HG02938 (cell line): ENCODE data around the gene BDKRB2.

Experiments used
- ATAC-seq: cut with Tn5 transposase; IDR thresholded peaks from one replicate; pipeline ENCODE4 v1.9.1; 2021; ENCODE audit warnings: mild to moderate bottlenecking, moderate library complexity; ENCODE audit not compliant: unreplicated experiment

BDKRB2 gene

DNA sequence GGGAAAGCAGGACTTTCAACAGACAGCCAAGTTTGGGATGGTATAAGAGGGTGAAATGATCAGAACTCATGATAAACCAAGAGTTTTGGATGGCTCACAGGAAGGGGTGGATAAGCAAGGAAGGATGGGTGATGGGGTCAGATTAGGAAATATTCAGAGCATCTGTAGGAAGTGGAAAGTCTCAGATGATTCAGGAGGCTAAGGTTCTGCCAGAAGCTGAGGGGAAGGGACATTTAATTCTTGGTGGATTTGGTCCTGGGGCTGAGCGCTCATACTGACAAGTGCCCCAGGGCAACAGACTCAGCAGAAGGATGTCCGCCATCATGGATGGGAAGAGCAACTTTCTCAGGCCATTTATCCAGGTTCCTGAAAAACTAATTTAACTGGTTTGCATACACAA lies 28.4 kb upstream of the BDKRB2 start:
- no peak for ATAC-seq

DNA sequence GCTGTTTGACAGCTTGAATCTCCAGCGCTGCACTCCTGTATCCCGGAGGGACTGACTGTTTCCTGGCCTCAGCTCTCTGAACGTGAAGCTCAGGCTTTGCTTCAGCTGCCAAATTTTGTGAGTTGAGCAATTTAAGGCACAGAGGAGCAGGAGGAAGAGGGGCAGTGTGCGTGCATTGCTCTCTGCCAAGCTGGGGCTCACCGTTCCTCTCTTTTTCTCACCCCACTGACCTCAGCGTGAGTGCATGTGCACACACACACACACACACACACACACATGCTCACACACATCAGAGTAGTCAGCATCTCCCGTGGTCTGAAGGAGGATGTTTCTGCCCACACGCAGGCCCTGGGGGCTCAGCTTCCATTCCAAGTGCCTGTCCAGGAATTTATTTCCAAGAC lies 27.8 kb upstream of the BDKRB2 start:
- ATAC-seq: no peak

DNA sequence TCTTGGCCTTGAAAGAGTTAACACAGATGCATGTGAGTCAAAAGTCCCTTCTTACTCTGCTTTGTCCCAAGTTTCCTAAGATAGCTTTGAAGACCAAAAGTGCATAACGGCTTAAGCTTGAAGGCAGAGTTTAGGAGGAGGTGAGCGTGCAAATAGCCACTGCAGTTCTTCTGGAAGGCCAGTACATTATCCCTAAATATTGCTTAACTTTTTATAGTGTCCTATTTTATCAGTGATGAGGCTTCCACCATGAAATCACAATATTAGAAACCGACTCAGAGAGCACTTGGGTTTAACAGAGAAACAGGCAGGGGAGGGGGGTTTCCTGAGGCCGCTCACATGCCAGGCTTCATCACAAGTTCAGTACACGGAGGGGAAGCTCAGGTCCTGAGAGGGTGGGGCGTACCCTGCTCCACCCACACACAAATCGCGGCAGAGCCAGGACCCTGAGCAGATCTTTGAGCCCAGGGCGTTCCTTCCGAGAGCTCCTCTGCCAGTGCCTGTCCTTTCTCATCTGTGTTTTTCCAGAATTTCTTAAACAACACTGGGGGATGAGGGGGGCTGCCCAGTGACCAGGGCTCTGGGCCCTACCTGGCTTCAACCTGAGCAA lies 26.8 kb upstream of the BDKRB2 start:
- no peak for ATAC-seq

DNA sequence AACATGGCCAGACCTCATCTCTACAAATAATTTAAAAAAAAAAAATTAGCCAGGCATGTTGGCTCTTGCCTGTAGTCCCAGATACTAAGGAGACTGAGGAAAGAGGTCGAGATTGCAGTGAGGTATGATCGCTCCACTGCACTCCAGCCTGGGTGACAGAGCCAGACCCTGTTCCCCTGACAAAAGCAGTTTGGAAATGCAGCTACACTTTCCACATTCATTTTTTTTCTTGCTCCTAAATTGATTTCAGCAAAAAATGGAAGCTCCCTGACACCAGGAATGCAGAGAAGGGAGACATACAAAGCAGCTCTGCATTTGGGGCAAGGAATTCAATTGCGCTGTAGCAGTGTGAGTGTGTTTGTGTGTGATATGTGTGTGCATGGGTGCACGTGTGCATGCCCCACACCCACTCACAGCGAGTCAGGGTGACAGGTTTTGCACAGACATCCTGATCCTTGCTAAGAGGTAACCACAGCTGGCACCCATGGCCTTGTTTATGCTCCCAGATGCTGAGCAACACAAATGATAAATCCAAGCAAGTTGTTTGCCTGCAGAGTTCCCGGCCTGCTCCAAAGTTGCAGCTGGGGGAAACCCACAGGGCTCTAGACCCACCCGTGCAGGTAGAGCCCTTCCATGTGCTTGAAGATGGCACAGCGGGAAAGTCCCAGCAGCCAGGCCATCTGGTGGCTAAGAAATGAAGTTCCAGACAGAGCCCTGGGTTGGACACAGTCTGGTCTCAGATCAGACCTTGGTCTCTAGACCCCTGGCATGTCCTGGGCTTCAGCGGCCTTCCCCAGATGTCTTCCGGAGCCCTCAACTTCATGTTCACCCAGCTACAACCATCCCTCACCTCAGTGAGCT lies 25.9 kb upstream of the BDKRB2 start:
- no peak for ATAC-seq

DNA sequence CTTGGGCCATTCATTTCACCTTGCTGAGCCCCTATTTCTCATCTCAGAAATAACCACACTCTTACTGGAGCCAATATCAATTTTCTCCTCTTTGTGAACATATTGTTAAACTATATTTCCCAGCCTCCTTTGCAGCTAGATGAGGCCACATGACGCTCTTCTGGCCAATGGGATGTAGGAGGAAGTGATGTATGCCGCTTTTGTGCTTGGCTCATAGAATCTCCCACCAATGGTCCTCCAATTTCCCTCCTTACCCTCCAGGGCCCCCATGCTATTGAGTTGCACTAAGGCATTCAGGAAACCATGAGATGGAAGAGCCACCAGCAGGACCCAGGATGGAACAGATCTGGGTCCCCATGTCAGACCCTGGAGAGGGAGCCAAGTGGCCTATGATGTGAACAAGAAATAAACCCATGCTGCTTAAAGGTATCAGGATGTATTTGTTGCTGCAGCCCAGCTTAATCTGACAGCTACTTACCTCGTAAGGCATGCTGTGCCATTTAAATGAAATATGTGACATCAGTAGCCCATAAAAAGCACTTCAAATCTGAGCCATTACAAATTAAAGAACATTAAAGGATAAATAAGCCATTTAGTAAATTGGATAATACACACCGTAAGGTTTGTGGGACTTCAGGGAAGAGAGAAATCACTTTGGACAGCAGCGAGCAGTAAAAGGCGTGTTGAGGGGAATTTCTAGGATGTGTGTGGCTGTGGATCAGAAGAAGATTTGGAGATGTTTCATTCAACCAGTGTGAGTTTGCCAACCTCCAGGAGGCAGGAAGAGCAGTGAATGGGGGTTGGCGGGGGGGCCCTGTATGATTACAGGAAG lies 24.4 kb upstream of the BDKRB2 start:
- no peak for ATAC-seq

GRCh38 chr14:96181186-96182056 lies 23.2 kb upstream of the BDKRB2 start:
- ATAC-seq: no peak

DNA sequence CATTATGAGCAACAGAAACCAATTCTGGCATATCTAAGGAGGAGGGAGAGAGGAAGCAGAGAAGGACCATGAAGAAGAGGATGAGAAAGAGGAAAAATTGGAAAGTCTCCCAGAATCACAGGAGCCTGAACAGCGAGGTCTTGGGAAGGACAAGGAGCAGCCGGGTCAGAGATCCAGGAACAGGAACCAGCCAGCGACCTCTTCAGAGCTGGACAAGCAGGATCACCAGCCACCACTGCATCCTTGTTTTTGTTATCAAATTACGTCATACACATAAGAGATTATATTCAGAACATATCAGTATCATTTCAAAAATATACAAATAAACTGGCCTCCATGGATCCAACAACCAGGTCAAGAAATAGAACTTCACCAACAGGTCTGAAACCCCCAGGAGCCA lies 22.1 kb upstream of the BDKRB2 start:
- ATAC-seq: no peak

- no peak for ATAC-seq
These were observed 19.9 kb upstream of the BDKRB2 start for GRCh38 chr14:96184737-96185136.

DNA sequence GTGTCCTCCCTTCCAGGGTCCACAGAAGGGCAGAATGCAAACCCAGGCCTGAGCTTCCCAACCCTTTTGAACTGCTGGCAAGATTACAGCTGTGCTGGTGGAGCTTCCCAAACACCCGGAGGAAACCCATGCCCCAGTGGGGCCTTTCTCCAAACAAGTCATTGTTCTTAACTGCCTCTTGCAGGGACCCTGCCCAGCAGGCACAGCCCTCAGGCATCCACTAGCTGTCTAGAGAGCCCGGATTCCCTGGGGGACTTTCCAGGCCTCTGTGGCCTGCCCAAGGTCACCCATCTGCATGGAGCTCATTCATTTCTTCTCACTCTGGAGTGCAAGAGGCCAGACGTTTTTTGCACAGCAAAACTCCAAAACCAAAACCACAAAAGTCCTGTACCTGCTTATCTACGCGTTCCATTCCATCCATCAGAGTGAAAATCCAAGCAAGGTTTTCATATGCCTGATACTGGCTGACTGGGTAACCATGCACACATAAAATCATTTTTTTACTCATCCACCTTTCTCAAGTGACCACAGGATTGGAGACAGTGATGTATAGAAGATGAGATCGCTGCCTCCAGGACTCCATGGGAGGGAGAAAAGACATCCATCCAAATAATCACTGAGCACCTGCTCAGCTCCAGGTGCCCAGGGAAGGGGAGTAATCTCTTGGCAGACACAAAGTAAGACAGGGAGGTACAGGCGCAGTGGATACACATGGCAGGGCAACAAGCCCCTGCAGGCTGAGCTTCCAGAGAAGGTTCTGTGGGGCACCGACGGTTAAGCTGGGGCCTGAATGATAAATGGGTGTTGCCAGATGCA lies 17.2 kb upstream of the BDKRB2 start:
- no peak for ATAC-seq

- no peak for ATAC-seq
These were observed 15.3 kb upstream of the BDKRB2 start for GRCh38 chr14:96189281-96189711.

- ATAC-seq: no peak
These were observed 13.3 kb upstream of the BDKRB2 start for GRCh38 chr14:96191353-96191752.

GRCh38 chr14:96191841-96192462 lies 12.7 kb upstream of the BDKRB2 start:
- ATAC-seq: no peak

GRCh38 chr14:96192975-96193805 lies 11.4 kb upstream of the BDKRB2 start:
- ATAC-seq: no peak

GRCh38 chr14:96194262-96194656 lies 10.4 kb upstream of the BDKRB2 start:
- no peak for ATAC-seq

- ATAC-seq: no peak
These were observed 9.8 kb upstream of the BDKRB2 start for GRCh38 chr14:96194657-96195431.

DNA sequence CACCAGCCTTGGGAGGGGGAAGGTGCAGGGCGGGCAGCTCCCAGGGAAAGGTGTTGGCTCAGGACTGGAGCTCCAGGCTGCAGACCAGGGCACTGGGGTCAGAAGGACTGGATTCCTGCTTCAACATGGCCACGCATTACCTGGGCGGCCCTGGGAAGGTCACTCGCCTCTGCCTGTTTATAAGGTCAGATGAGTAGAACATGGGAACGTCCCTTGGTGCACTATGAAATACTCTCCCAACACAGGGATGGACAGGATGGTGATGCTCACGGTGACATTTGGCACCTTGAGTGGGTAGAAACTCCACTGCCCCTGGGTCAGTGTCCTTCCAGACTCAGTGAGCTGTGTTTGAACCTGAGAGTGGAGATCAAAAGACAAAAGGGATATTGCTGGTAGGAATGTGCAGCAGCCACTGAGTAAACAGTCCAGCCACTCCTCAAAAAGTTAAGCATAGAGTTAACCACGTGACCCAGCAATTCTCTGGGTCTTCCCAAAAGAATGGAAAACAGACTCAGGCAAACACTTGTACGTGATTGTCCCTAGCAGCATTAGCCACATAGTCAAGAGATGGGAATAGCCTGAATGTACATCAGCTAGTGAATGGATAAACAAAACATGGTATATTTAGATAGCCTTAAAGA lies 9.1 kb upstream of the BDKRB2 start:
- ATAC-seq: no peak

DNA sequence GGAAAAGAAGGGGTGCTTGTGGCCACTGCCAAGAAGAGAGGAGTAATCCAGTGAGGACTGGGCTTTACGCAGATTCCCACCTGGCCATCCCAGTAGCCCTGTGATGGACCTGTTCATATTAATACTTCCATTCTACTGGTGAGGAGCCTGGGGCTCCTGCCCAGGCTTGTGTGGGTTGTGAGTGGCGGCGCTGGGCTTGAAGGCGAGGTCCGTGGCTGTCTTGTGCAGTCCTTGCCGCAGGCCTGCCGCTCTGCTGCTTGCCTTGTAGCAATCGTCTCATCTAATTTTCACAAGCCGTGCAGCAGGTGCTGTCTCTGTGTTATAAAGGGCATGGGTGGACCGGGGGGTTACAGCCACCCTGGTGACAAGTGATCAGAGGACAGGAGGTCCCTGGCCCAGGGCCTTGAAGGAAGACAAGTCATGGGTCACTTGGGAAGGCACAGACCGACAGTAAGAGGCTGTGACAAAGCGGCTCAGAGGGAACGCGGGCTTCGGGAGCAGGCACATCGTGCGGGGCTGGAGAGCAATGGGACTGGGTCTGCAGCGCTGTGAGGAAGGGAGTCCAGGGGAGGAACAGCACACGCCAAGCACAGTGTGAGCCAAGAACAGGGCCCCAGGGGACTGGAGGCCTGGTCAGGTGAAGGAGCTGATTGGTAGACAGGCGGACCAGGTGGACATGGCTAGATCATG lies 7.3 kb upstream of the BDKRB2 start:
- no peak for ATAC-seq
